HepG2 (cell line): ENCODE data around the gene PGA4. TPM values are rescaled to one million over a fixed set of nuclear protein-coding genes. Genes with fewer than 3 reads are reported as not detected.

Source experiments
- ARNT2 ChIP-seq: sonication (generic); formaldehyde crosslinking; IDR thresholded peaks from 2 replicates; pipeline ENCODE4 v1.8.0; 2022; ENCODE audit warnings: mild to moderate bottlenecking, low read depth, missing genetic modification reagents, moderate library complexity
- NCOA5 ChIP-seq: sonication (generic); formaldehyde crosslinking; IDR thresholded peaks from 2 replicates; pipeline ENCODE4 v1.4.0; 2020; ENCODE audit warnings: missing genetic modification reagents
- PAX8 ChIP-seq: sonication (generic); formaldehyde crosslinking; IDR thresholded peaks from 2 replicates; pipeline ENCODE4 v1.8.0; 2022; ENCODE audit warnings: mild to moderate bottlenecking, missing genetic modification reagents, borderline replicate concordance
- RCOR2 ChIP-seq: IDR thresholded peaks from 2 replicates; pipeline ENCODE4 v1.6.1; 2016; ENCODE audit warnings: missing biosample characterization, missing genetic modification reagents
- TCF7L2 ChIP-seq: IDR thresholded peaks from 2 replicates; pipeline ENCODE4 v1.6.1; 2011; ENCODE audit warnings: mild to moderate bottlenecking, low read depth, low read length, moderate library complexity
- ZNF143 ChIP-seq: sonication (generic); formaldehyde crosslinking; IDR thresholded peaks from 2 replicates; pipeline ENCODE4 v1.4.0; 2020; ENCODE audit warnings: missing genetic modification reagents
- ZNF615 ChIP-seq: sonication (generic); formaldehyde crosslinking; IDR thresholded peaks from 2 replicates; pipeline ENCODE4 v1.5.0; 2020; ENCODE audit warnings: mild to moderate bottlenecking, missing genetic modification reagents, borderline replicate concordance
- ZNF737 ChIP-seq: sonication (generic); formaldehyde crosslinking; IDR thresholded peaks from 2 replicates; pipeline ENCODE4 v1.5.0; 2020; ENCODE audit warnings: missing genetic modification reagents, mild to moderate bottlenecking, borderline replicate concordance
- ZSCAN25 ChIP-seq: sonication (generic); formaldehyde crosslinking; IDR thresholded peaks from 2 replicates; pipeline ENCODE4 v1.8.0; 2022; ENCODE audit warnings: mild to moderate bottlenecking, missing genetic modification reagents
- polyA plus RNA-seq, 8 experiments: library from polyadenylated mRNA; depleted of rRNA in 3 of 8; stranded (reverse) in 7 of 8; unstranded in 1 of 8; fragments of >200 nt; fragmentation: Illumina TruSeq in 4 of 8; extraction: Trizol in 4 of 8; gene quantifications; 2 replicates each; pipeline versions ENCODE4 v1.2.1 to v1.2.3, GENCODE V29; 2011 to 2016; ENCODE audit warnings: low read depth in 4 of 8, missing spikeins in 1 of 8, mixed read lengths in 1 of 8; ENCODE audit not compliant: insufficient read depth in 1 of 8
- total RNA-seq, 5 experiments: library from RNA; depleted of rRNA; stranded (reverse); fragments of >200 nt; fragmentation: Illumina TruSeq; extraction: Trizol; gene quantifications; 2 replicates each; pipeline ENCODE4 v1.2.3, GENCODE V29; 2016; ENCODE audit warnings: low read depth in 1 of 5
- TF ChIP-seq, protein P1 (sequence below): sonication (generic); formaldehyde crosslinking; conservative IDR thresholded peaks from 2 replicates; pipeline ENCODE4 v1.8.1; 2023; ENCODE audit warnings: missing genetic modification reagents
- TF ChIP-seq, protein P2 (sequence below): sonication (generic); formaldehyde crosslinking; IDR thresholded peaks from 2 replicates; pipeline ENCODE4 v1.5.1; 2020; ENCODE audit warnings: mild to moderate bottlenecking, missing genetic modification reagents, borderline replicate concordance
- TF ChIP-seq, protein P3 (sequence below): IDR thresholded peaks from 2 replicates; pipeline ENCODE4 v1.6.1; 2012; ENCODE audit warnings: inconsistent platforms
- TF ChIP-seq, protein P4 (sequence below): sonication (generic); formaldehyde crosslinking; conservative IDR thresholded peaks from 2 replicates; pipeline ENCODE4 v1.4.0; 2020; ENCODE audit warnings: missing genetic modification reagents
- TF ChIP-seq, protein P5 (sequence below): sonication (generic); formaldehyde crosslinking; IDR thresholded peaks from 2 replicates; pipeline ENCODE4 v1.9.0; 2021; ENCODE audit warnings: missing genetic modification reagents, mild to moderate bottlenecking, borderline replicate concordance
- TF ChIP-seq, protein P6 (sequence below): sonication (generic); formaldehyde crosslinking; conservative IDR thresholded peaks from 2 replicates; pipeline ENCODE4 v1.4.0; 2020; ENCODE audit warnings: mild to moderate bottlenecking, missing genetic modification reagents, moderate library complexity

Gene PGA4
- total and polyA plus RNA-seq, 2 of the 13 experiments (the other 11 are each of a cell fraction or from before 2014, with no cell fraction given): not detected

DNA sequence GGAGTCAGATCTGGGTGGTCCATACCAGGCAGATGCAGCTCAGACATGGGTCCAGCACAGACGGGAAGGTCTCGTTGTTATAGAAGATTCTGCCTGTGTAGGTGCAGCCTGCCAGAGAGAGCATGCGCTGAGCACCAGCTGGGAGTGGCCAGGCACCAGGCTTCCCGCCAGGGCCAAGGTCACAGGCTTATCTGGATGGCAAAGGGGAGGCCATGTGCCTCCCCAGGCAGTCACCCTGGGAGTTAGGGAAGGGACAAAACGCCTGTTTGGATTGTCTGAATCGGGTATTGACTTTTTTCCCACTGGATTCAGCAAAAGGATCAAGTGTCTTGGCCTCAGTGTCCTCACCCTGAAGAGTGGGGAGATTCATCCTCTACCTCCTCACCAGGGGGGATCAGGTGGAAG, 45.3 kb downstream of the PGA4 start (continued):
- no peak for TF ChIP-seq ZNF143 (CRISPR knock-in tag)
- no peak for TF ChIP-seq ZNF737 (CRISPR knock-in tag)
- TF ChIP-seq PAX8: no peak
- TF ChIP-seq, protein P1, sequence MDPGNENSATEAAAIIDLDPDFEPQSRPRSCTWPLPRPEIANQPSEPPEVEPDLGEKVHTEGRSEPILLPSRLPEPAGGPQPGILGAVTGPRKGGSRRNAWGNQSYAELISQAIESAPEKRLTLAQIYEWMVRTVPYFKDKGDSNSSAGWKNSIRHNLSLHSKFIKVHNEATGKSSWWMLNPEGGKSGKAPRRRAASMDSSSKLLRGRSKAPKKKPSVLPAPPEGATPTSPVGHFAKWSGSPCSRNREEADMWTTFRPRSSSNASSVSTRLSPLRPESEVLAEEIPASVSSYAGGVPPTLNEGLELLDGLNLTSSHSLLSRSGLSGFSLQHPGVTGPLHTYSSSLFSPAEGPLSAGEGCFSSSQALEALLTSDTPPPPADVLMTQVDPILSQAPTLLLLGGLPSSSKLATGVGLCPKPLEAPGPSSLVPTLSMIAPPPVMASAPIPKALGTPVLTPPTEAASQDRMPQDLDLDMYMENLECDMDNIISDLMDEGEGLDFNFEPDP (CRISPR knock-in tag): no peak
- no peak for TF ChIP-seq ZNF615 (CRISPR knock-in tag)
- TF ChIP-seq, protein P2, sequence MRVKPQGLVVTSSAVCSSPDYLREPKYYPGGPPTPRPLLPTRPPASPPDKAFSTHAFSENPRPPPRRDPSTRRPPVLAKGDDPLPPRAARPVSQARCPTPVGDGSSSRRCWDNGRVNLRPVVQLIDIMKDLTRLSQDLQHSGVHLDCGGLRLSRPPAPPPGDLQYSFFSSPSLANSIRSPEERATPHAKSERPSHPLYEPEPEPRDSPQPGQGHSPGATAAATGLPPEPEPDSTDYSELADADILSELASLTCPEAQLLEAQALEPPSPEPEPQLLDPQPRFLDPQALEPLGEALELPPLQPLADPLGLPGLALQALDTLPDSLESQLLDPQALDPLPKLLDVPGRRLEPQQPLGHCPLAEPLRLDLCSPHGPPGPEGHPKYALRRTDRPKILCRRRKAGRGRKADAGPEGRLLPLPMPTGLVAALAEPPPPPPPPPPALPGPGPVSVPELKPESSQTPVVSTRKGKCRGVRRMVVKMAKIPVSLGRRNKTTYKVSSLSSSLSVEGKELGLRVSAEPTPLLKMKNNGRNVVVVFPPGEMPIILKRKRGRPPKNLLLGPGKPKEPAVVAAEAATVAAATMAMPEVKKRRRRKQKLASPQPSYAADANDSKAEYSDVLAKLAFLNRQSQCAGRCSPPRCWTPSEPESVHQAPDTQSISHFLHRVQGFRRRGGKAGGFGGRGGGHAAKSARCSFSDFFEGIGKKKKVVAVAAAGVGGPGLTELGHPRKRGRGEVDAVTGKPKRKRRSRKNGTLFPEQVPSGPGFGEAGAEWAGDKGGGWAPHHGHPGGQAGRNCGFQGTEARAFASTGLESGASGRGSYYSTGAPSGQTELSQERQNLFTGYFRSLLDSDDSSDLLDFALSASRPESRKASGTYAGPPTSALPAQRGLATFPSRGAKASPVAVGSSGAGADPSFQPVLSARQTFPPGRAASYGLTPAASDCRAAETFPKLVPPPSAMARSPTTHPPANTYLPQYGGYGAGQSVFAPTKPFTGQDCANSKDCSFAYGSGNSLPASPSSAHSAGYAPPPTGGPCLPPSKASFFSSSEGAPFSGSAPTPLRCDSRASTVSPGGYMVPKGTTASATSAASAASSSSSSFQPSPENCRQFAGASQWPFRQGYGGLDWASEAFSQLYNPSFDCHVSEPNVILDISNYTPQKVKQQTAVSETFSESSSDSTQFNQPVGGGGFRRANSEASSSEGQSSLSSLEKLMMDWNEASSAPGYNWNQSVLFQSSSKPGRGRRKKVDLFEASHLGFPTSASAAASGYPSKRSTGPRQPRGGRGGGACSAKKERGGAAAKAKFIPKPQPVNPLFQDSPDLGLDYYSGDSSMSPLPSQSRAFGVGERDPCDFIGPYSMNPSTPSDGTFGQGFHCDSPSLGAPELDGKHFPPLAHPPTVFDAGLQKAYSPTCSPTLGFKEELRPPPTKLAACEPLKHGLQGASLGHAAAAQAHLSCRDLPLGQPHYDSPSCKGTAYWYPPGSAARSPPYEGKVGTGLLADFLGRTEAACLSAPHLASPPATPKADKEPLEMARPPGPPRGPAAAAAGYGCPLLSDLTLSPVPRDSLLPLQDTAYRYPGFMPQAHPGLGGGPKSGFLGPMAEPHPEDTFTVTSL (CRISPR knock-in tag): no peak
- TF ChIP-seq, protein P3, sequence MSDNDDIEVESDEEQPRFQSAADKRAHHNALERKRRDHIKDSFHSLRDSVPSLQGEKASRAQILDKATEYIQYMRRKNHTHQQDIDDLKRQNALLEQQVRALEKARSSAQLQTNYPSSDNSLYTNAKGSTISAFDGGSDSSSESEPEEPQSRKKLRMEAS: peak; percentile 98
- TF ChIP-seq NCOA5: no peak
- TF ChIP-seq, protein P4, sequence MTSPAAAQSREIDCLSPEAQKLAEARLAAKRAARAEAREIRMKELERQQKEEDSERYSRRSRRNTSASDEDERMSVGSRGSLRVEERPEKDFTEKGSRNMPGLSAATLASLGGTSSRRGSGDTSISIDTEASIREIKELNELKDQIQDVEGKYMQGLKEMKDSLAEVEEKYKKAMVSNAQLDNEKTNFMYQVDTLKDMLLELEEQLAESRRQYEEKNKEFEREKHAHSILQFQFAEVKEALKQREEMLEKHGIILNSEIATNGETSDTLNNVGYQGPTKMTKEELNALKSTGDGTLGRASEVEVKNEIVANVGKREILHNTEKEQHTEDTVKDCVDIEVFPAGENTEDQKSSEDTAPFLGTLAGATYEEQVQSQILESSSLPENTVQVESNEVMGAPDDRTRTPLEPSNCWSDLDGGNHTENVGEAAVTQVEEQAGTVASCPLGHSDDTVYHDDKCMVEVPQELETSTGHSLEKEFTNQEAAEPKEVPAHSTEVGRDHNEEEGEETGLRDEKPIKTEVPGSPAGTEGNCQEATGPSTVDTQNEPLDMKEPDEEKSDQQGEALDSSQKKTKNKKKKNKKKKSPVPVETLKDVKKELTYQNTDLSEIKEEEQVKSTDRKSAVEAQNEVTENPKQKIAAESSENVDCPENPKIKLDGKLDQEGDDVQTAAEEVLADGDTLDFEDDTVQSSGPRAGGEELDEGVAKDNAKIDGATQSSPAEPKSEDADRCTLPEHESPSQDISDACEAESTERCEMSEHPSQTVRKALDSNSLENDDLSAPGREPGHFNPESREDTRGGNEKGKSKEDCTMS (CRISPR knock-in tag): no peak
- TF ChIP-seq ZSCAN25 (CRISPR knock-in tag): no peak
- no peak for TF ChIP-seq ARNT2
- TF ChIP-seq, protein P5, sequence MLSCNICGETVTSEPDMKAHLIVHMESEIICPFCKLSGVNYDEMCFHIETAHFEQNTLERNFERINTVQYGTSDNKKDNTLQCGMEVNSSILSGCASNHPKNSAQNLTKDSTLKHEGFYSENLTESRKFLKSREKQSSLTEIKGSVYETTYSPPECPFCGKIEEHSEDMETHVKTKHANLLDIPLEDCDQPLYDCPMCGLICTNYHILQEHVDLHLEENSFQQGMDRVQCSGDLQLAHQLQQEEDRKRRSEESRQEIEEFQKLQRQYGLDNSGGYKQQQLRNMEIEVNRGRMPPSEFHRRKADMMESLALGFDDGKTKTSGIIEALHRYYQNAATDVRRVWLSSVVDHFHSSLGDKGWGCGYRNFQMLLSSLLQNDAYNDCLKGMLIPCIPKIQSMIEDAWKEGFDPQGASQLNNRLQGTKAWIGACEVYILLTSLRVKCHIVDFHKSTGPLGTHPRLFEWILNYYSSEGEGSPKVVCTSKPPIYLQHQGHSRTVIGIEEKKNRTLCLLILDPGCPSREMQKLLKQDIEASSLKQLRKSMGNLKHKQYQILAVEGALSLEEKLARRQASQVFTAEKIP (CRISPR knock-in tag): no peak
- TF ChIP-seq TCF7L2: no peak
- no peak for TF ChIP-seq RCOR2 (CRISPR knock-in tag)
- TF ChIP-seq, protein P6, sequence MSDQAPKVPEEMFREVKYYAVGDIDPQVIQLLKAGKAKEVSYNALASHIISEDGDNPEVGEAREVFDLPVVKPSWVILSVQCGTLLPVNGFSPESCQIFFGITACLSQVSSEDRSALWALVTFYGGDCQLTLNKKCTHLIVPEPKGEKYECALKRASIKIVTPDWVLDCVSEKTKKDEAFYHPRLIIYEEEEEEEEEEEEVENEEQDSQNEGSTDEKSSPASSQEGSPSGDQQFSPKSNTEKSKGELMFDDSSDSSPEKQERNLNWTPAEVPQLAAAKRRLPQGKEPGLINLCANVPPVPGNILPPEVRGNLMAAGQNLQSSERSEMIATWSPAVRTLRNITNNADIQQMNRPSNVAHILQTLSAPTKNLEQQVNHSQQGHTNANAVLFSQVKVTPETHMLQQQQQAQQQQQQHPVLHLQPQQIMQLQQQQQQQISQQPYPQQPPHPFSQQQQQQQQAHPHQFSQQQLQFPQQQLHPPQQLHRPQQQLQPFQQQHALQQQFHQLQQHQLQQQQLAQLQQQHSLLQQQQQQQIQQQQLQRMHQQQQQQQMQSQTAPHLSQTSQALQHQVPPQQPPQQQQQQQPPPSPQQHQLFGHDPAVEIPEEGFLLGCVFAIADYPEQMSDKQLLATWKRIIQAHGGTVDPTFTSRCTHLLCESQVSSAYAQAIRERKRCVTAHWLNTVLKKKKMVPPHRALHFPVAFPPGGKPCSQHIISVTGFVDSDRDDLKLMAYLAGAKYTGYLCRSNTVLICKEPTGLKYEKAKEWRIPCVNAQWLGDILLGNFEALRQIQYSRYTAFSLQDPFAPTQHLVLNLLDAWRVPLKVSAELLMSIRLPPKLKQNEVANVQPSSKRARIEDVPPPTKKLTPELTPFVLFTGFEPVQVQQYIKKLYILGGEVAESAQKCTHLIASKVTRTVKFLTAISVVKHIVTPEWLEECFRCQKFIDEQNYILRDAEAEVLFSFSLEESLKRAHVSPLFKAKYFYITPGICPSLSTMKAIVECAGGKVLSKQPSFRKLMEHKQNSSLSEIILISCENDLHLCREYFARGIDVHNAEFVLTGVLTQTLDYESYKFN (CRISPR knock-in tag): peak; percentile 64
